ENCODE results near the gene HYAL1.

GRCh38 chr3:50320853-50321335, 17.5 kb upstream of the HYAL1 start:
- TF ChIP-seq ZNF302 (CRISPR knock-in tag; IDR thresholded peaks at IDR 0.05) (no peak), POLR2A (IDR thresholded peaks at IDR 0.05; ENCODE audit: low read length) (no peak), KDM1A (IDR thresholded peaks at IDR 0.05; ENCODE audit: low read depth) (no peak), REST (IDR thresholded peaks at IDR 0.05) (no peak), CHD4 (IDR thresholded peaks at IDR 0.05; ENCODE audit: borderline replicate concordance) (no peak), RARB (CRISPR knock-in tag; IDR thresholded peaks at IDR 0.05) (no peak), EHF (CRISPR knock-in tag; IDR thresholded peaks at IDR 0.05) (no peak)
- TF ChIP-seq, protein P1, sequence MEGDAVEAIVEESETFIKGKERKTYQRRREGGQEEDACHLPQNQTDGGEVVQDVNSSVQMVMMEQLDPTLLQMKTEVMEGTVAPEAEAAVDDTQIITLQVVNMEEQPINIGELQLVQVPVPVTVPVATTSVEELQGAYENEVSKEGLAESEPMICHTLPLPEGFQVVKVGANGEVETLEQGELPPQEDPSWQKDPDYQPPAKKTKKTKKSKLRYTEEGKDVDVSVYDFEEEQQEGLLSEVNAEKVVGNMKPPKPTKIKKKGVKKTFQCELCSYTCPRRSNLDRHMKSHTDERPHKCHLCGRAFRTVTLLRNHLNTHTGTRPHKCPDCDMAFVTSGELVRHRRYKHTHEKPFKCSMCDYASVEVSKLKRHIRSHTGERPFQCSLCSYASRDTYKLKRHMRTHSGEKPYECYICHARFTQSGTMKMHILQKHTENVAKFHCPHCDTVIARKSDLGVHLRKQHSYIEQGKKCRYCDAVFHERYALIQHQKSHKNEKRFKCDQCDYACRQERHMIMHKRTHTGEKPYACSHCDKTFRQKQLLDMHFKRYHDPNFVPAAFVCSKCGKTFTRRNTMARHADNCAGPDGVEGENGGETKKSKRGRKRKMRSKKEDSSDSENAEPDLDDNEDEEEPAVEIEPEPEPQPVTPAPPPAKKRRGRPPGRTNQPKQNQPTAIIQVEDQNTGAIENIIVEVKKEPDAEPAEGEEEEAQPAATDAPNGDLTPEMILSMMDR (IDR thresholded peaks at IDR 0.05): no peak
- TF ChIP-seq, protein P2, sequence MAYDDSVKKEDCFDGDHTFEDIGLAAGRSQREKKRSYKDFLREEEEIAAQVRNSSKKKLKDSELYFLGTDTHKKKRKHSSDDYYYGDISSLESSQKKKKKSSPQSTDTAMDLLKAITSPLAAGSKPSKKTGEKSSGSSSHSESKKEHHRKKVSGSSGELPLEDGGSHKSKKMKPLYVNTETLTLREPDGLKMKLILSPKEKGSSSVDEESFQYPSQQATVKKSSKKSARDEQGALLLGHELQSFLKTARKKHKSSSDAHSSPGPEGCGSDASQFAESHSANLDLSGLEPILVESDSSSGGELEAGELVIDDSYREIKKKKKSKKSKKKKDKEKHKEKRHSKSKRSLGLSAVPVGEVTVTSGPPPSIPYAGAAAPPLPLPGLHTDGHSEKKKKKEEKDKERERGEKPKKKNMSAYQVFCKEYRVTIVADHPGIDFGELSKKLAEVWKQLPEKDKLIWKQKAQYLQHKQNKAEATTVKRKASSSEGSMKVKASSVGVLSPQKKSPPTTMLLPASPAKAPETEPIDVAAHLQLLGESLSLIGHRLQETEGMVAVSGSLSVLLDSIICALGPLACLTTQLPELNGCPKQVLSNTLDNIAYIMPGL (CRISPR knock-in tag; IDR thresholded peaks at IDR 0.05; ENCODE audit: borderline replicate concordance): no peak
